Measurements from ENCODE around the gene RASA3. TPM values are rescaled to one million over a fixed set of nuclear protein-coding genes. Genes with fewer than 3 reads are reported as not detected.

Gene RASA3
- total RNA-seq, 1 donor from 2014 or later: 9.3 TPM

- H3K4me3 Mint-ChIP-seq: no peak overlapping the region
- no peaks in the 10 kb centered on the region for H3K36me3 Mint-ChIP-seq
- DNase-seq (ENCODE audit: extremely low spot score, unreplicated experiment): no peak
- H3K9me3 Mint-ChIP-seq: no peaks in the 10 kb centered on the region
- TF ChIP-seq, protein P1, sequence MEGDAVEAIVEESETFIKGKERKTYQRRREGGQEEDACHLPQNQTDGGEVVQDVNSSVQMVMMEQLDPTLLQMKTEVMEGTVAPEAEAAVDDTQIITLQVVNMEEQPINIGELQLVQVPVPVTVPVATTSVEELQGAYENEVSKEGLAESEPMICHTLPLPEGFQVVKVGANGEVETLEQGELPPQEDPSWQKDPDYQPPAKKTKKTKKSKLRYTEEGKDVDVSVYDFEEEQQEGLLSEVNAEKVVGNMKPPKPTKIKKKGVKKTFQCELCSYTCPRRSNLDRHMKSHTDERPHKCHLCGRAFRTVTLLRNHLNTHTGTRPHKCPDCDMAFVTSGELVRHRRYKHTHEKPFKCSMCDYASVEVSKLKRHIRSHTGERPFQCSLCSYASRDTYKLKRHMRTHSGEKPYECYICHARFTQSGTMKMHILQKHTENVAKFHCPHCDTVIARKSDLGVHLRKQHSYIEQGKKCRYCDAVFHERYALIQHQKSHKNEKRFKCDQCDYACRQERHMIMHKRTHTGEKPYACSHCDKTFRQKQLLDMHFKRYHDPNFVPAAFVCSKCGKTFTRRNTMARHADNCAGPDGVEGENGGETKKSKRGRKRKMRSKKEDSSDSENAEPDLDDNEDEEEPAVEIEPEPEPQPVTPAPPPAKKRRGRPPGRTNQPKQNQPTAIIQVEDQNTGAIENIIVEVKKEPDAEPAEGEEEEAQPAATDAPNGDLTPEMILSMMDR (conservative IDR thresholded peaks at IDR 0.05): no peak
- H3K4me1 Mint-ChIP-seq (ENCODE audit: unreplicated experiment): peaks cover 22% of the 10 kb centered on the region
- H3K27me3 Mint-ChIP-seq: no peaks in the 10 kb centered on the region
- no peak overlapping the region for H3K27ac Mint-ChIP-seq
Measured at GRCh38 chr13:114062341-114062740, 70.1 kb downstream of the RASA3 start.

DNA sequence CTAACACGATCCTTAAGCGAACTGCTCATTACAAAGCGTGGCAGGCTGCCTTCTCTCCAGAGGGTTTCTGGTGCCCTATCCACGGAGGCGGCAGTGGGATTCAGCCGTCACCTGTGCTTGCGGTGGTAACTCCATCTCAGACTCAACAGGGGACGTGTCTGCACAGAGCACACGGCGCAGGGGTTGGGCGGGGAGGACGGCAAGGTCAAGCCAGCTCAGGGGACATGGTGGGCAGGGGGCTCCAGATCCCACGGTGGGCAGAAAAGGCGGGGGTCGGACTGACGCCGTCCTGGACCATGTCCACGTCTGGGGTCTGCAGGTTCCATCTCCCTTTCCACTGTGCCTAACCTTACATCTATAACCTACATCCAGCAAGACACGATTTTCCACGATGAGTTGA, 70.7 kb downstream of the RASA3 start:
- Mint-ChIP-seq H3K27me3 (no peaks in the 10 kb centered on the region), H3K4me3 (no peak overlapping the region), H3K9me3 (no peaks in the 10 kb centered on the region), H3K4me1 (ENCODE audit: unreplicated experiment) (peaks cover 22% of the 10 kb centered on the region), H3K27ac (no peak overlapping the region), H3K36me3 (no peaks in the 10 kb centered on the region)
- DNase-seq (ENCODE audit: extremely low spot score, unreplicated experiment): no peak
- TF ChIP-seq, protein P1 (conservative IDR thresholded peaks at IDR 0.05): no peak

GRCh38 chr13:114061047-114061446, 71.4 kb downstream of the RASA3 start:
- Mint-ChIP-seq H3K36me3 (no peaks in the 10 kb centered on the region), H3K4me1 (ENCODE audit: unreplicated experiment) (peaks cover 22% of the 10 kb centered on the region), H3K27ac (no peak overlapping the region), H3K27me3 (no peaks in the 10 kb centered on the region), H3K9me3 (no peaks in the 10 kb centered on the region), H3K4me3 (no peak overlapping the region)
- DNase-seq (ENCODE audit: extremely low spot score, unreplicated experiment): no peak
- TF ChIP-seq, protein P1 (conservative IDR thresholded peaks at IDR 0.05): no peak

- TF ChIP-seq, protein P1 (conservative IDR thresholded peaks at IDR 0.05): no peak
- Mint-ChIP-seq H3K9me3 (no peaks in the 10 kb centered on the region), H3K27ac (peak overlapping the region; percentile 23), H3K4me3 (no peak overlapping the region), H3K27me3 (no peaks in the 10 kb centered on the region), H3K4me1 (ENCODE audit: unreplicated experiment) (peaks cover 18% of the 10 kb centered on the region), H3K36me3 (no peaks in the 10 kb centered on the region)
- DNase-seq (ENCODE audit: extremely low spot score, unreplicated experiment): no peak
Measured at GRCh38 chr13:114059946-114060860, 72.2 kb downstream of the RASA3 start.

DNA sequence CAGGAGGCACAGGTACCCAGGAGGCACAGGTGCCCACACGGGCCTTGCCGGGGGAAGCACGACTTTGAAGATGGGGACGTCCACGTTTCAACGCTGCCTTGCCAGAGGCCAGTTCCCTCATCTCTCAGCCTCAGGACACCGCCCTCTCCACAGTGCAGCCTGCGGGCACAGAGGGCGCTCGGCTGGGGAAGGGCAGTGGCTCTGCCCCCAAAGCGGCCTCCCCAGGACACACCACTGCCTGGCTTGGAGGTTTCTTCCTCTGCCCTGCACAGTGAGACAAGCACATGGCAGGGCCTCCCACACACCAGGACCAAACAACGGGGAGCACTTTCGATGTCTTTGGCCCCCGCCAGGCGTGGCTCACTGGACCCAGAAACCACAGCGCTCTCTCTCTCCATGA, 73.0 kb downstream of the RASA3 start:
- TF ChIP-seq, protein P1 (conservative IDR thresholded peaks at IDR 0.05): no peak
- no peak for DNase-seq (ENCODE audit: extremely low spot score, unreplicated experiment)
- Mint-ChIP-seq H3K27ac (peak overlapping the region; percentile 23), H3K36me3 (no peaks in the 10 kb centered on the region), H3K9me3 (no peaks in the 10 kb centered on the region), H3K4me3 (no peak overlapping the region), H3K27me3 (no peaks in the 10 kb centered on the region), H3K4me1 (ENCODE audit: unreplicated experiment) (peaks cover 11% of the 10 kb centered on the region)
